ENCODE results near the gene ACOT13. TPM values are rescaled to one million over a fixed set of nuclear protein-coding genes. Genes with fewer than 3 reads are reported as not detected.

The ACOT13 gene
- total RNA-seq, 1 donor from 2014 or later = 9.1 TPM

GRCh38 chr6:24718449-24719124, 51.7 kb downstream of the ACOT13 start:
- Histone ChIP-seq H3K4me3 (ENCODE audit: low read depth, low read length) (peak overlapping the region; percentile 95), H3K36me3 (ENCODE audit: control insufficient read depth, insufficient read depth, low read length) (no peaks in the 10 kb centered on the region), H3K27me3 (ENCODE audit: control insufficient read depth, insufficient read depth, low read length) (no peaks in the 10 kb centered on the region)
- TF ChIP-seq CTCF (IDR thresholded peaks at IDR 0.05; ENCODE audit: insufficient read depth, low read length, poor library complexity, severe bottlenecking) = no peak
- no peak for DNase-seq (ENCODE audit: low read depth)

GRCh38 chr6:24719125-24719971, 52.5 kb downstream of the ACOT13 start, which contains the start of gene C6orf62:
Gene C6orf62 (minus strand): TSS chr6:24719154. CDS start chr6:24718668, 486 bp downstream.
- no peaks in the 10 kb centered on the region for H3K36me3 ChIP-seq (ENCODE audit: control insufficient read depth, insufficient read depth, low read length)
- no peaks in the 10 kb centered on the region for H3K27me3 ChIP-seq (ENCODE audit: control insufficient read depth, insufficient read depth, low read length)
- DNase-seq (ENCODE audit: low read depth) = no peak
- peak within 1 kb of the TSS; percentile 95 for H3K4me3 ChIP-seq (ENCODE audit: low read depth, low read length)
- no peak for TF ChIP-seq CTCF (IDR thresholded peaks at IDR 0.05; ENCODE audit: insufficient read depth, low read length, poor library complexity, severe bottlenecking)

GRCh38 chr6:24720131-24720603, 53.3 kb downstream of the ACOT13 start:
- no peak for DNase-seq (ENCODE audit: low read depth)
- Histone ChIP-seq H3K36me3 (ENCODE audit: control insufficient read depth, insufficient read depth, low read length) (no peaks in the 10 kb centered on the region), H3K4me3 (ENCODE audit: low read depth, low read length) (peak overlapping the region; percentile 95), H3K27me3 (ENCODE audit: control insufficient read depth, insufficient read depth, low read length) (no peaks in the 10 kb centered on the region)
- no peak for TF ChIP-seq CTCF (IDR thresholded peaks at IDR 0.05; ENCODE audit: insufficient read depth, low read length, poor library complexity, severe bottlenecking)

- H3K27me3 ChIP-seq (ENCODE audit: control insufficient read depth, insufficient read depth, low read length) = no peaks in the 10 kb centered on the region
- no peak for TF ChIP-seq CTCF (IDR thresholded peaks at IDR 0.05; ENCODE audit: insufficient read depth, low read length, poor library complexity, severe bottlenecking)
- peak; percentile 96 for DNase-seq (ENCODE audit: low read depth)
- no peaks in the 10 kb centered on the region for H3K36me3 ChIP-seq (ENCODE audit: control insufficient read depth, insufficient read depth, low read length)
- peak overlapping the region; percentile 95 for H3K4me3 ChIP-seq (ENCODE audit: low read depth, low read length)
These were observed 54.0 kb downstream of the ACOT13 start for GRCh38 chr6:24720604-24721460.

GRCh38 chr6:24721461-24722215, 54.8 kb downstream of the ACOT13 start:
- Histone ChIP-seq H3K4me3 (ENCODE audit: low read depth, low read length) (peak overlapping the region; percentile 54), H3K36me3 (ENCODE audit: control insufficient read depth, insufficient read depth, low read length) (no peaks in the 10 kb centered on the region), H3K27me3 (ENCODE audit: control insufficient read depth, insufficient read depth, low read length) (no peaks in the 10 kb centered on the region)
- no peak for TF ChIP-seq CTCF (IDR thresholded peaks at IDR 0.05; ENCODE audit: insufficient read depth, low read length, poor library complexity, severe bottlenecking)
- DNase-seq (ENCODE audit: low read depth) = no peak
